Ascending aorta (tissue), 2 donors: ENCODE measurements around the gene HCN1. TPM values are rescaled to one million over a fixed set of nuclear protein-coding genes. Genes with fewer than 3 reads are reported as not detected.

Experiments used
- DNase-seq, 2 donors: peaks; one replicate each; pipeline ENCODE4 v3.0.0-alpha.2; 2019; ENCODE audit warnings: low spot score in 2 of 2
- H3K27ac ChIP-seq, 2 donors: fragments of 200-600 bp; sonication (generic); one replicate each; pipeline ENCODE4 v1.5.1; 2016 to 2017; ENCODE audit warnings: mild to moderate bottlenecking in 1 of 2
- H3K27me3 ChIP-seq: fragments of 200-600 bp; sonication (generic); one replicate; pipeline ENCODE4 v1.5.1; 2017
- H3K36me3 ChIP-seq, 2 donors: fragments of 200-600 bp; sonication (generic); one replicate each; pipeline ENCODE4 v1.5.1; 2016
- H3K4me1 ChIP-seq, 2 donors: fragments of 200-600 bp; sonication (generic); one replicate each; pipeline ENCODE4 v1.5.1; 2016 to 2017; ENCODE audit warnings: mild to moderate bottlenecking in 1 of 2
- H3K4me3 ChIP-seq, 2 donors: fragments of 200-600 bp; sonication (generic); one replicate each; pipeline ENCODE4 v1.5.1; 2016 to 2017; ENCODE audit warnings: mild to moderate bottlenecking in 1 of 2
- H3K9me3 ChIP-seq, 2 donors: fragments of 200-600 bp; sonication (generic); one replicate each; pipeline ENCODE4 v1.5.1; 2016
- intact Hi-C: fragments of 100-400 bp; cut with DNase I; formaldehyde crosslinking; loops from one replicate; pipeline ENCODE4 v1.15.1; 2023
- total RNA-seq: library from RNA; depleted of rRNA; stranded (reverse); fragments of >200 nt; gene quantifications from one replicate; pipeline ENCODE4 v1.1.0, GENCODE V29; 2016
- TF ChIP-seq, protein P1 (sequence below), 3 experiments: fragments of 200-600 bp in 2 of 3; fragments of 450-650 bp in 1 of 3; sonication (generic) in 2 of 3; IDR thresholded peaks; one replicate each; pipeline ENCODE4 v1.5.1; 2016 to 2019; ENCODE audit warnings: antibody characterized with exemption in 3 of 3, mild to moderate bottlenecking in 1 of 3, moderate library complexity in 1 of 3

The HCN1 gene
- total RNA-seq, 1 donor from 2014 or later = not detected

GRCh38 chr5:45281081-45281480, 415.1 kb downstream of the HCN1 start:
- Histone ChIP-seq H3K4me1 (no peaks in the 10 kb centered on the region), H3K27me3 (no peaks in the 10 kb centered on the region), H3K9me3 (no peaks in the 10 kb centered on the region), H3K36me3 (no peaks in the 10 kb centered on the region), H3K27ac (no peak overlapping the region), H3K4me3 (no peak overlapping the region)
- DNase-seq = no peak
- TF ChIP-seq, protein P1, sequence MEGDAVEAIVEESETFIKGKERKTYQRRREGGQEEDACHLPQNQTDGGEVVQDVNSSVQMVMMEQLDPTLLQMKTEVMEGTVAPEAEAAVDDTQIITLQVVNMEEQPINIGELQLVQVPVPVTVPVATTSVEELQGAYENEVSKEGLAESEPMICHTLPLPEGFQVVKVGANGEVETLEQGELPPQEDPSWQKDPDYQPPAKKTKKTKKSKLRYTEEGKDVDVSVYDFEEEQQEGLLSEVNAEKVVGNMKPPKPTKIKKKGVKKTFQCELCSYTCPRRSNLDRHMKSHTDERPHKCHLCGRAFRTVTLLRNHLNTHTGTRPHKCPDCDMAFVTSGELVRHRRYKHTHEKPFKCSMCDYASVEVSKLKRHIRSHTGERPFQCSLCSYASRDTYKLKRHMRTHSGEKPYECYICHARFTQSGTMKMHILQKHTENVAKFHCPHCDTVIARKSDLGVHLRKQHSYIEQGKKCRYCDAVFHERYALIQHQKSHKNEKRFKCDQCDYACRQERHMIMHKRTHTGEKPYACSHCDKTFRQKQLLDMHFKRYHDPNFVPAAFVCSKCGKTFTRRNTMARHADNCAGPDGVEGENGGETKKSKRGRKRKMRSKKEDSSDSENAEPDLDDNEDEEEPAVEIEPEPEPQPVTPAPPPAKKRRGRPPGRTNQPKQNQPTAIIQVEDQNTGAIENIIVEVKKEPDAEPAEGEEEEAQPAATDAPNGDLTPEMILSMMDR (IDR thresholded peaks at IDR 0.05) = no peak
- intact Hi-C loops = no loop called here

DNA sequence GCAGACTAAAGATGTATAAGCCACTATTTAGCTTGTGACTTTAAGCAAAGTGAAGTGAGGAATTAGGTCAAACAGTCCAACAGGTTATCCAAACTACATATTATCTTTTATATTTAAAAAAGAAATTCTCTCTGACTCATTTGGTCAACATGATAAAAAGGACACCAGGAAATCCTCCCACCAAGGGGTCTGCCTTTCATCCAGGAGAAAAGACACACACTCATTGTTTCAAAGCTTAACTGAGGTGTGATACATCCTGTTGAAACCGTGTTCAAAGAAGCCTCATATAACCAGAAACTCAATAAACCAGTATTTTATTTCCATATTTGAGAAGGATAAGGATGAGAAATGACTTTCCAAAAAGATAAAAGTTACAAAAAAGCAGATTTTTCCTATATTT, 417.1 kb downstream of the HCN1 start:
- TF ChIP-seq, protein P1 (IDR thresholded peaks at IDR 0.05) = no peak
- no peaks in the 10 kb centered on the region for H3K27me3 ChIP-seq
- intact Hi-C loops = no loop called here

DNA sequence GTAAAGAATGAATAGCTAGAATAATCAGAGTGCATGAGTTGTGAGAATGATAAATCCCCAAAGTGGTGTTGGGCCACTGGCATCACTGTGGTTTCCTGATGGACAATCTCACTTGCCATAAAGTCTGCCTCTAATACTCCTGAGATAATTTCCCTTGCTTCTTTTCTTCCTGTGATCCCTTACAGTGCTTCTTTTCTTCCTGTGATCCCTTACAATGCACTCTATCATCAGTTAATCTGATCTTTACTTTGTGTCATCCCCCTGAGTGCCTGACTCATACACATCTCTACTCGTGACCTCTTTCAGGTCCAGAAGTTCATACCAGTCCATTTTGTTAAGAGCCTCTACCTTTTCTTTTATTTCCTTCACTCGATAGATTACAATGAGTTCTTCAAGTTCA, 418.3 kb downstream of the HCN1 start:
- H3K36me3 ChIP-seq = no peaks in the 10 kb centered on the region
- TF ChIP-seq, protein P1 (IDR thresholded peaks at IDR 0.05) = no peak
- no peak overlapping the region for H3K27ac ChIP-seq
- intact Hi-C loops = no loop called here
- H3K9me3 ChIP-seq = no peaks in the 10 kb centered on the region
- no peaks in the 10 kb centered on the region for H3K4me1 ChIP-seq
- DNase-seq = no peak
- H3K4me3 ChIP-seq = no peak overlapping the region
- no peaks in the 10 kb centered on the region for H3K27me3 ChIP-seq

More for the DNA sequence above, 417.1 kb downstream of the HCN1 start:
- Histone ChIP-seq H3K27ac (no peak overlapping the region), H3K4me1 (no peaks in the 10 kb centered on the region), H3K36me3 (no peaks in the 10 kb centered on the region), H3K9me3 (no peaks in the 10 kb centered on the region), H3K4me3 (no peak overlapping the region)
- no peak for DNase-seq

- Histone ChIP-seq H3K27me3 (no peaks in the 10 kb centered on the region), H3K27ac (no peak overlapping the region), H3K36me3 (no peaks in the 10 kb centered on the region), H3K4me1 (no peaks in the 10 kb centered on the region), H3K9me3 (no peaks in the 10 kb centered on the region), H3K4me3 (no peak overlapping the region)
- intact Hi-C loops = no loop called here
- no peak for DNase-seq
- TF ChIP-seq, protein P1 (IDR thresholded peaks at IDR 0.05) = no peak
Measured at GRCh38 chr5:45274241-45274640, 421.9 kb downstream of the HCN1 start.

DNA sequence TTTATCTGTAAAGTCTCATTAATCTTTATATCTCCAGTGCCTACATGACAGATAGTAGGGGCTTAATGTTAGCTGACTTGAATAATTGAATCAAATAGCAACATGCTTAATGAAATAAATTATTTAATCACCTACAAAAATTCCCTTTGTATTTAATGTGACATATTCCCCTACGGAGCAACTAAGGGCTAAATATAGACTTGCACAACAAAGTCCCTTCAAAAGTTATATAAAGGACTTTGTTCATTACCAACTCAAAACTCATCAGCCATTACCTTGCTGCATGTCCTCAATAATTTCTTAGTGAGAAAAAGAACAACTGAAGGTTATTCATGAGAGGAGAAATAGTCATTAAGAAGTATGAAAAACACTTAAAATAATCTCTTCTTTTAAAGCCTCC, 424.6 kb downstream of the HCN1 start:
- no peak overlapping the region for H3K27ac ChIP-seq
- DNase-seq = no peak
- H3K27me3 ChIP-seq = no peaks in the 10 kb centered on the region
- TF ChIP-seq, protein P1 (IDR thresholded peaks at IDR 0.05) = no peak
- H3K36me3 ChIP-seq = no peaks in the 10 kb centered on the region
- H3K4me1 ChIP-seq = no peaks in the 10 kb centered on the region
- H3K9me3 ChIP-seq = no peaks in the 10 kb centered on the region
- H3K4me3 ChIP-seq = no peak overlapping the region
- intact Hi-C loops = no loop called here

- Histone ChIP-seq H3K4me1 (no peaks in the 10 kb centered on the region), H3K4me3 (no peak overlapping the region), H3K36me3 (no peaks in the 10 kb centered on the region), H3K27me3 (no peaks in the 10 kb centered on the region), H3K27ac (no peak overlapping the region), H3K9me3 (no peaks in the 10 kb centered on the region)
- intact Hi-C loops = no loop called here
- TF ChIP-seq, protein P1 (IDR thresholded peaks at IDR 0.05) = no peak
- DNase-seq = no peak
Measured at GRCh38 chr5:45264447-45264846, 431.7 kb downstream of the HCN1 start.
